ENCODE results near the gene CXorf65.
A peak's percentile ranks its signal among the peaks of the same experiment; 100 is the strongest.

CXorf65 gene

DNA sequence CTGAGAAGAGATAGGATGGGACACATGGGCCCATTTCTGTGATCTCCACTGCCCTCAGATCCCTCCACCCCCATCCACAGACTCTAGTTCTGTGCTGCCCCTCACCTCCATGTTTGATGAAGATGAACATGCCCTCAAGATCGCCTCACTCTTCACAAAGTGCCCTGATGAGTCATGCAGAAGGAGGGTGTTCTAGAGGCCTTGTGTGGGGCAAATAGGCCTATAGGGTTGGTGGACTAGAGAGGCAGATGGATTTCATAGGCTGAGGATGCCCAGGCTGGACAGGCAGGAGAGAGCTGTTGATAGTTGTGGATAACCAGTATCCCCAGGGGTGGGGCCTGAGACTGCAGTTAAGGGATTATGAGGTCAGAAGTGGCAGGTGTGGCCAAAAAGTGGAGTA lies at the start of gene CXorf65:
Gene CXorf65 (minus strand): TSS at position 314 of the 400 bp plus-strand sequence. CDS start 184 bp downstream, at position 130.
- no peak for TF ChIP-seq CTCF (IDR thresholded peaks at IDR 0.05; ENCODE audit: unreplicated experiment in 3 of 3)
- H3K27ac Mint-ChIP-seq: peak within 1 kb of the TSS; percentile 34 to 66 (median 50)
- H3K4me1 Mint-ChIP-seq: peaks cover 49% of the 10 kb centered on the region
- no peaks in the 10 kb centered on the region for H3K36me3 Mint-ChIP-seq (ENCODE audit: low read depth)
- no peak within 1 kb of the TSS for H3K4me3 Mint-ChIP-seq
- no peaks in the 10 kb centered on the region for H3K27me3 Mint-ChIP-seq (ENCODE audit: low read depth)
- peaks cover 2% of the 10 kb centered on the region for H3K9me3 Mint-ChIP-seq

- Mint-ChIP-seq H3K9me3 (peaks cover 10% of the 10 kb centered on the region), H3K27ac (no peak overlapping the region), H3K27me3 (ENCODE audit: low read depth) (no peaks in the 10 kb centered on the region), H3K36me3 (ENCODE audit: low read depth) (no peaks in the 10 kb centered on the region), H3K4me1 (no peaks in the 10 kb centered on the region), H3K4me3 (no peak overlapping the region)
- TF ChIP-seq CTCF (IDR thresholded peaks at IDR 0.05; ENCODE audit: unreplicated experiment in 3 of 3): no peak
These were observed 48.1 kb upstream of the CXorf65 start for GRCh38 chrX:71154641-71155040.

- no peaks in the 10 kb centered on the region for H3K4me1 Mint-ChIP-seq
- H3K9me3 Mint-ChIP-seq: peaks cover 10% of the 10 kb centered on the region
- no peak overlapping the region for H3K27ac Mint-ChIP-seq
- H3K36me3 Mint-ChIP-seq (ENCODE audit: low read depth): no peaks in the 10 kb centered on the region
- no peak for TF ChIP-seq CTCF (IDR thresholded peaks at IDR 0.05; ENCODE audit: unreplicated experiment in 3 of 3)
- no peaks in the 10 kb centered on the region for H3K27me3 Mint-ChIP-seq (ENCODE audit: low read depth)
- H3K4me3 Mint-ChIP-seq: no peak overlapping the region
These were observed 47.7 kb upstream of the CXorf65 start for GRCh38 chrX:71154196-71154595.

DNA sequence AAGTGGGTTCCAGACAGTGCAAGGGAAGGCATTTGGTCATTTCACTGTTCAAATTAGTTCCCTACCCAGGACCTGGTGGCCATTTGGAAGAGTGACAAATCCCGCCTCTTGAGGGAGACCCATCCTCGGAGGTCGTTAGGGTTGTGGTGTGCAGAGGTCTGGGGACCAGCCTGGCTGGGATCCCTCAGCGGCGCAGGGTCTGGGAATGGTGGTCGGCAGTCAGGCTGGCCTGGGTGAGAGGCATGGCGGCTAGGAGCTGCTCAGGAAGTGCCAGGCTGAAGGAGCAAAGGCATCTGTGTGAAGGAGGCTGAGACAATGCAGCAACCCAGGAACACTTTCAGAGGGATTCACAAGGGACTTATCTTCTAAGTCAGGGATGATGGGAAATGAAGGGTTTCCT lies 44.8 kb upstream of the CXorf65 start:
- no peak for TF ChIP-seq CTCF (IDR thresholded peaks at IDR 0.05; ENCODE audit: unreplicated experiment in 3 of 3)
- peaks cover 8% of the 10 kb centered on the region for H3K4me1 Mint-ChIP-seq
- no peaks in the 10 kb centered on the region for H3K27me3 Mint-ChIP-seq (ENCODE audit: low read depth)
- no peak overlapping the region for H3K4me3 Mint-ChIP-seq
- H3K27ac Mint-ChIP-seq: no peak overlapping the region
- H3K9me3 Mint-ChIP-seq: peaks cover 10% of the 10 kb centered on the region
- H3K36me3 Mint-ChIP-seq (ENCODE audit: low read depth): no peaks in the 10 kb centered on the region

- peaks cover 21% of the 10 kb centered on the region for H3K4me1 Mint-ChIP-seq
- no peak for TF ChIP-seq CTCF (IDR thresholded peaks at IDR 0.05; ENCODE audit: unreplicated experiment in 3 of 3)
- no peaks in the 10 kb centered on the region for H3K27me3 Mint-ChIP-seq (ENCODE audit: low read depth)
- H3K9me3 Mint-ChIP-seq: peaks cover 3% of the 10 kb centered on the region
- H3K27ac Mint-ChIP-seq: peak overlapping the region in 1 of 3 experiments; percentile 15
- H3K4me3 Mint-ChIP-seq: peak overlapping the region; percentile 11 to 39 (median 36)
- no peaks in the 10 kb centered on the region for H3K36me3 Mint-ChIP-seq (ENCODE audit: low read depth)
These were observed 41.7 kb upstream of the CXorf65 start for GRCh38 chrX:71148278-71148663.

DNA sequence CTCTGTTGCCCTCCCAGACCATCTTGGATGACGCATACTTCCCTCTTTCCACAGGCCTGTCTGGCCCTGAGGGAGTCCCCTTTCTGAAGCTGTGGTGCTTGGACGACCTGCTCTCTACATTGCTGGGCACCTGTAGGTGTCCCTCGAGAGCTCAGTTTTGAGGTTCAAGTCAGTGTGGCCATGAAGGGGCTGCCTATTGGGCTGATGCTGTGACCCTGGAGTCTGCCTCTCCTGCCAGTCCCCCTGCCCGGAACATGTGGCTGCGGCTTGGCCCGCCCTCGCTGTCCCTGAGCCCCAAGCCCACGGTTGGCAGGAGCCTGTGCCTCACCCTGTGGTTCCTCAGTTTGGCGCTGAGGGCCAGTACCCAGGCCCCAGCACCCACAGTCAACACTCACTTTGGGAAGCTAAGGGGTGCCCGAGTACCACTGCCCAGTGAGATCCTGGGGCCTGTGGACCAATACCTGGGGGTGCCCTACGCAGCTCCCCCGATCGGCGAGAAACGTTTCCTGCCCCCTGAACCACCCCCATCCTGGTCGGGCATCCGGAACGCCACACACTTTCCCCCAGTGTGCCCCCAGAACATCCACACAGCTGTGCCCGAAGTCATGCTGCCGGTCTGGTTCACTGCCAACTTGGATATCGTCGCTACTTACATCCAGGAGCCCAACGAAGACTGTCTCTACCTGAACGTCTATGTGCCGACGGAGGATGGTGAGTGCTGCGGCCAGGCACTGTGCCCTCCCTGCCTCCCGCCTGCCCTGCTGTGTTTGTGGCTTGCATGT lies 41.1 kb upstream of the CXorf65 start:
- H3K4me3 Mint-ChIP-seq: peak overlapping the region; percentile 21 to 39 (median 36)
- peaks cover 2% of the 10 kb centered on the region for H3K9me3 Mint-ChIP-seq
- H3K36me3 Mint-ChIP-seq (ENCODE audit: low read depth): no peaks in the 10 kb centered on the region
- H3K4me1 Mint-ChIP-seq: peaks cover 21% of the 10 kb centered on the region
- peak overlapping the region in 1 of 3 experiments; percentile 15 for H3K27ac Mint-ChIP-seq
- no peak for TF ChIP-seq CTCF (IDR thresholded peaks at IDR 0.05; ENCODE audit: unreplicated experiment in 3 of 3)
- no peaks in the 10 kb centered on the region for H3K27me3 Mint-ChIP-seq (ENCODE audit: low read depth)

Measured in nephron (organoid).